ENCODE measurements around the gene PTK6. TPM values are rescaled to one million over a fixed set of nuclear protein-coding genes. Genes with fewer than 3 reads are reported as not detected.

Gene PTK6
- total RNA-seq, 1 donor from 2014 or later = not detected

DNA sequence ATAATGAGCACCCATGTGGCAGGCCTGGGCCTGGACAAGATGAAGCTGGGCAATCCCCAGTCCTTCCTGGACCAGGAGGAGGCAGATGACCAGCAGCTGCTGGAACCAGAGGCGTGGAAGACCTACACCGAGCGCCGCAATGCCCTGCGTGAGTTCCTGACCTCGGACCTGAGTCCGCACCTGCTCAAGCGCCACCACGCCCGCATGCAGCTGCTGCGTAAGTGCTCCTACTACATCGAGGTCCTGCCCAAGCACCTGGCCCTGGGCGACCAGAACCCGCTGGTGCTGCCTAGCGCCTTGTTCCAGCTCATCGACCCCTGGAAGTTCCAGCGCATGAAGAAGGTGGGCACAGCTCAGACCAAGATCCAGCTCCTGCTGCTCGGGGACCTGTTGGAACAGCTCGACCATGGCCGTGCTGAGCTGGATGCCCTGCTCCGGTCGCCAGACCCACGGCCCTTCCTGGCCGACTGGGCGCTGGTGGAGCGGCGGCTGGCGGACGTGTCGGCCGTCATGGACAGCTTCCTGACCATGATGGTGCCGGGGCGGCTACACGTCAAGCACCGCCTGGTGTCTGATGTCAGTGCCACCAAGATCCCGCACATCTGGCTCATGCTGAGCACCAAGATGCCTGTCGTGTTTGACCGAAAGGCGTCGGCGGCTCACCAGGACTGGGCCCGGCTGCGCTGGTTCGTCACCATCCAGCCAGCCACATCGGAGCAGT is 18.6 kb upstream of the PTK6 start:
- Mint-ChIP-seq H3K27ac (ENCODE audit: unreplicated experiment) (no peak overlapping the region), H3K36me3 (ENCODE audit: low read depth, unreplicated experiment) (no peaks in the 10 kb centered on the region), H3K27me3 (ENCODE audit: unreplicated experiment) (no peaks in the 10 kb centered on the region), H3K4me3 (ENCODE audit: unreplicated experiment) (no peak overlapping the region), H3K4me1 (ENCODE audit: unreplicated experiment) (no peaks in the 10 kb centered on the region), H3K9me3 (ENCODE audit: unreplicated experiment) (no peaks in the 10 kb centered on the region)
- TF ChIP-seq, protein P1, sequence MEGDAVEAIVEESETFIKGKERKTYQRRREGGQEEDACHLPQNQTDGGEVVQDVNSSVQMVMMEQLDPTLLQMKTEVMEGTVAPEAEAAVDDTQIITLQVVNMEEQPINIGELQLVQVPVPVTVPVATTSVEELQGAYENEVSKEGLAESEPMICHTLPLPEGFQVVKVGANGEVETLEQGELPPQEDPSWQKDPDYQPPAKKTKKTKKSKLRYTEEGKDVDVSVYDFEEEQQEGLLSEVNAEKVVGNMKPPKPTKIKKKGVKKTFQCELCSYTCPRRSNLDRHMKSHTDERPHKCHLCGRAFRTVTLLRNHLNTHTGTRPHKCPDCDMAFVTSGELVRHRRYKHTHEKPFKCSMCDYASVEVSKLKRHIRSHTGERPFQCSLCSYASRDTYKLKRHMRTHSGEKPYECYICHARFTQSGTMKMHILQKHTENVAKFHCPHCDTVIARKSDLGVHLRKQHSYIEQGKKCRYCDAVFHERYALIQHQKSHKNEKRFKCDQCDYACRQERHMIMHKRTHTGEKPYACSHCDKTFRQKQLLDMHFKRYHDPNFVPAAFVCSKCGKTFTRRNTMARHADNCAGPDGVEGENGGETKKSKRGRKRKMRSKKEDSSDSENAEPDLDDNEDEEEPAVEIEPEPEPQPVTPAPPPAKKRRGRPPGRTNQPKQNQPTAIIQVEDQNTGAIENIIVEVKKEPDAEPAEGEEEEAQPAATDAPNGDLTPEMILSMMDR (IDR thresholded peaks at IDR 0.05; ENCODE audit: unreplicated experiment) = no peak
- DNase-seq (ENCODE audit: low spot score) = no peak

DNA sequence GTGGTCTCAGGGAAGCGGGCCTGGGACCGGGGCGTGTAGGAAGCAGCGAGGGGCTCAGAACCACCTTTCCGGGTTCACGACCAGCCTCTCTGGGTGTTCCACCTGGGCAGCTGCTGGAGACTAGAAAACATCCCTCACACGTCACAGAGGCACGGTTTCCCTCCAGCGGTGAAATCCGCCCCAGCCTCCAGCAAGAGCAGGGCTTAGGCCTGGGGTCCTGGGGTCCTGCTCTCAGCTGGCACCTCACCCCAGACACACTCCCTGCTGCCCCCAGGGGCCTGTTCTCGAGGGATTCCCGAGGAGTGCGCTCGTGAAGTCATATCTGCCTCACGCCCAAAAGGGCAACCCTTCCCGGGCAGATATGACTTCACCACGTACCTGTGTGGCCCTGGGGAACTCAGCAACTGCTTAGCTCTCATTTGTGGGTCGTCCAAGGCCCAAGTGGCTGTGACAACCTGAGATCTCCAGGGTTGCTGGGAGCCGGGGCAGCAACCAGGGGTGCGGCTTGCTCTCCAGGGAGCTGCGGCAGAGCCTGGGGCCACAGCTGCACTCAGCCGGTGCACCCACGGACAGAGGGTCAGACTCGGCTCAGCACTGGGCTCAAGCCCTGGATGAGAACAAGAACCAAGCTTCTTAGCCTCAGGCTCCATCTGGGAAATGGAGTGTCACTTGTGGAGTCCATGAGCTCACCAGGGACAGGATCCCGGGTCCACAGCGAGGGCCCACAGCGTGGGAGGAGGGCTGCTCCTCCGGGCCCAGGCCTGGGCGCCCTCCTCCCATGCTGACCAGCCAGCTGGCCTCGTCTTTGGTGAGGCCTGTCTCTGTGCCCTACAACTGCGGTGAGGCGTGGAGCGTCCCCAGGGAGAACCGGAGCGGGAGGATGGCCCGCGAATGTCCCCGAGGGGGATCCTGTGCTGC is 17.4 kb upstream of the PTK6 start:
- no peaks in the 10 kb centered on the region for H3K4me1 Mint-ChIP-seq (ENCODE audit: unreplicated experiment)
- no peak overlapping the region for H3K27ac Mint-ChIP-seq (ENCODE audit: unreplicated experiment)
- H3K9me3 Mint-ChIP-seq (ENCODE audit: unreplicated experiment) = no peaks in the 10 kb centered on the region
- H3K36me3 Mint-ChIP-seq (ENCODE audit: low read depth, unreplicated experiment) = no peaks in the 10 kb centered on the region
- no peak for DNase-seq (ENCODE audit: low spot score)
- H3K27me3 Mint-ChIP-seq (ENCODE audit: unreplicated experiment) = no peaks in the 10 kb centered on the region
- TF ChIP-seq, protein P1 (IDR thresholded peaks at IDR 0.05; ENCODE audit: unreplicated experiment) = no peak
- peak overlapping the region; percentile 81 for H3K4me3 Mint-ChIP-seq (ENCODE audit: unreplicated experiment)

DNA sequence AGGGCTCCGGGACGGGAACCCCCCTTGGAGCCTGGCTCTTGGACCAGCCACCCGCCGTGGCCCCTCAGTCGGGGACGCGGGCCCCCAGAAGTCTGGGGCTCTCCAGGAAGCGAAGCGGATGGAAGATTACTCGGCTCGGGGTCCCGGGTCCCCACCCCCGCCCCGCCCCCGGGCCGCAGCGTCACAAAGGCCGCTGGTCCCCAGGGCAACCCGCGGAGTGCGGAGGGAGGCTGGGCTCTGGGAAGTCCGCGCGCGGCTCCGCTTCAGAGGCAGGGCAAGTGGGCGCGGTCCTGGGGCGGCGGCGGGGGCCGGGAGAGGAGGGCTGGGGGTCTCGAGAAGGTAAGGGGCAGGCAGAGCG is 16.7 kb upstream of the PTK6 start, which contains the start of gene FNDC11:
Gene FNDC11 (plus strand): TSS at position 227 of the 358 bp plus-strand sequence. CDS start 1,505 bp downstream, outside the sequence.
- H3K27ac Mint-ChIP-seq (ENCODE audit: unreplicated experiment) = no peak within 1 kb of the TSS
- TF ChIP-seq, protein P1 (IDR thresholded peaks at IDR 0.05; ENCODE audit: unreplicated experiment) = no peak
- no peaks in the 10 kb centered on the region for H3K4me1 Mint-ChIP-seq (ENCODE audit: unreplicated experiment)
- H3K4me3 Mint-ChIP-seq (ENCODE audit: unreplicated experiment) = peak within 1 kb of the TSS; percentile 81
- DNase-seq (ENCODE audit: low spot score) = peak; percentile 62
- H3K36me3 Mint-ChIP-seq (ENCODE audit: low read depth, unreplicated experiment) = no peaks in the 10 kb centered on the region
- H3K27me3 Mint-ChIP-seq (ENCODE audit: unreplicated experiment) = peaks cover 2% of the 10 kb centered on the region
- no peaks in the 10 kb centered on the region for H3K9me3 Mint-ChIP-seq (ENCODE audit: unreplicated experiment)

DNA sequence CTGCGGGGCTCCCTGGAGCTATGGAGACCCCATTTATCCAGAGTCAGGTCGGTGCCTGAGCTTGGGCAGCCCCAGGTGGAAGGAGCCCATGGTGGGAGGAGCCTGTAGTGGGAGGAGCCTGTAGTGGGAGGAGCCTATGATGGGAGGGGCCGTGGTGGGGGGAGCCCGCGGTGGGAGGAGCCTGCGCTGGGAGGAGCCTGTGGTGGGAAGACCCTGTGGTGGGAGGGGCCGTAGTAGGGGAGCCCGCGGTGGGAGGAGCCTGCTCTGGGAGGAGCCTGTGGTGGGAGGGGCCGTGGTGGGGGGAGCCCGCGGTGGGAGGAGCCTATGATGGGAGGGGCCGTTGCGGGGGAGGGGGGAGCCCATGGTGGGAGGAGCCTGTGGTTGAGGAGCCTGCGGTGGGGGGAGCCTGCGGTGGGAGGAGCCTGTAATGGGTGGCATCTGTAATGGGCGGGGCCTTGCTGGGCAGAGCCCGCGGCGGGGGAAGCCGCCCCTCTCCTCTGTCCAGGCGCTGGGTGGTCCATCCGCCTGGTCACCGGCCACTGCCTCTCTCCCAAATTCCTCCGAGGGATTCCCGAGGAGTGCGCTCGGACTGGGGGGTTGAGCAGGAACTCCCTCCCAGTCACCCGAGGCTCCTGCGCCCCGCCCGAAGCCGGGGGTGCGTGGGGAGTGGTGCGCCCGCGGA is 16.2 kb upstream of the PTK6 start:
- TF ChIP-seq, protein P1 (IDR thresholded peaks at IDR 0.05; ENCODE audit: unreplicated experiment) = no peak
- Mint-ChIP-seq H3K9me3 (ENCODE audit: unreplicated experiment) (no peaks in the 10 kb centered on the region), H3K27me3 (ENCODE audit: unreplicated experiment) (peaks cover 2% of the 10 kb centered on the region), H3K36me3 (ENCODE audit: low read depth, unreplicated experiment) (no peaks in the 10 kb centered on the region), H3K27ac (ENCODE audit: unreplicated experiment) (no peak overlapping the region), H3K4me3 (ENCODE audit: unreplicated experiment) (no peak overlapping the region), H3K4me1 (ENCODE audit: unreplicated experiment) (no peaks in the 10 kb centered on the region)
- DNase-seq (ENCODE audit: low spot score) = peak; percentile 94
